OCI-LY7 (cell line): ENCODE data around the gene SMPD3. TPM values are rescaled to one million over a fixed set of nuclear protein-coding genes. Genes with fewer than 3 reads are reported as not detected.

Experiments
- BruUV-seq: library from RNA; stranded (reverse); fragments of 400-500 nt; replicated peaks from 2 replicates; lab custom pipeline; 2021; lab: Mats Ljungman, UMichigan
- CTCF ChIA-PET: fragments of 300-600 bp; sonication (Branson Sonifier 250); formaldehyde crosslinking; loops from one replicate; lab custom pipeline; 2022; ENCODE audit warnings: antibody characterized with exemption; ENCODE audit not compliant: unreplicated experiment; lab: Charles Lee
- POLR2A ChIA-PET: fragments of 300-600 bp; sonication (Branson Sonifier 250); formaldehyde crosslinking; loops from one replicate; lab custom pipeline; 2022; ENCODE audit warnings: antibody characterized with exemption; lab: Charles Lee
- DNase-seq: peaks from one replicate; pipeline ENCODE4 v3.0.0-alpha.2; 2015; ENCODE audit warnings: low spot score
- H2AFZ ChIP-seq: fragments of 200-600 bp; sonication (generic), shearing (Covaris generic); 2 replicates; pipeline ENCODE4 v1.6.1; 2014; ENCODE audit warnings: mild to moderate bottlenecking, antibody characterized with exemption, low read length, moderate library complexity
- H3K27ac ChIP-seq: fragments of 200-600 bp; sonication (generic); 2 replicates; pipeline ENCODE4 v1.5.1; 2014; ENCODE audit warnings: mixed run types, low read depth, mild to moderate bottlenecking, moderate library complexity, low read length, inconsistent platforms; ENCODE audit not compliant: poor library complexity, severe bottlenecking
- H3K36me3 ChIP-seq: fragments of 200-600 bp; sonication (generic); 2 replicates; pipeline ENCODE4 v1.6.1; 2014; ENCODE audit warnings: mild to moderate bottlenecking, antibody characterized with exemption, low read length, moderate library complexity, mixed read lengths; ENCODE audit not compliant: insufficient read depth
- H3K4me1 ChIP-seq: fragments of 200-600 bp; sonication (generic); 2 replicates; pipeline ENCODE4 v1.5.1; 2014; ENCODE audit warnings: mild to moderate bottlenecking, low read length; ENCODE audit not compliant: insufficient read depth, poor library complexity, severe bottlenecking
- H3K4me2 ChIP-seq: fragments of 200-600 bp; sonication (generic); 2 replicates; pipeline ENCODE4 v1.6.1; 2014; ENCODE audit warnings: mild to moderate bottlenecking, low read length
- H3K4me3 ChIP-seq: fragments of 200-600 bp; sonication (generic); 2 replicates; pipeline ENCODE4 v1.5.1; 2014; ENCODE audit warnings: mild to moderate bottlenecking, low read depth, low read length; ENCODE audit not compliant: poor library complexity, severe bottlenecking
- H3K79me2 ChIP-seq: fragments of 200-600 bp; sonication (generic); 2 replicates; pipeline ENCODE4 v1.6.1; 2016; ENCODE audit warnings: low read depth, mild to moderate bottlenecking, low read length, moderate library complexity, mixed read lengths; ENCODE audit not compliant: insufficient read depth
- H3K9me2 ChIP-seq: fragments of 200-600 bp; sonication (generic); 2 replicates; pipeline ENCODE4 v1.6.1; 2016; ENCODE audit warnings: mild to moderate bottlenecking, low read length, mixed read lengths; ENCODE audit not compliant: insufficient read depth
- H3K9me3 ChIP-seq: fragments of 200-600 bp; sonication (generic); 2 replicates; pipeline ENCODE4 v1.6.1; 2014; ENCODE audit warnings: mild to moderate bottlenecking, mixed run types, low read length, mixed read lengths
- H4K20me1 ChIP-seq: fragments of 200-600 bp; sonication (generic); 2 replicates; pipeline ENCODE4 v1.6.1; 2014; ENCODE audit warnings: mild to moderate bottlenecking, antibody characterized with exemption, low read length, moderate library complexity, mixed read lengths; ENCODE audit not compliant: insufficient read depth
- EZH2phosphoT487 ChIP-seq: fragments of 200-600 bp; sonication (generic); IDR thresholded peaks from 2 replicates; pipeline ENCODE4 v1.6.1; 2018; ENCODE audit warnings: low read depth, borderline replicate concordance, mild to moderate bottlenecking, mixed run types, antibody characterized with exemption, low read length, moderate library complexity, mixed read lengths
- intact Hi-C: fragments of 100-400 bp; cut with micrococcal nuclease; formaldehyde crosslinking; loops from one replicate; pipeline ENCODE4 v1.10.0; 2022; ENCODE audit not compliant: unreplicated experiment
- small RNA-seq: library from RNA; depleted of rRNA; stranded (forward); fragments of <200 nt; gene quantifications from one replicate; pipeline ENCODE3, GENCODE V24; 2014
- total RNA-seq, 2 experiments: library from RNA; depleted of rRNA in 1 of 2; stranded (reverse); fragments of >200 nt in 1 of 2; shearing (Covaris generic) in 1 of 2; gene quantifications; 2 replicates each; pipeline ENCODE4 v1.2.3, GENCODE V29; 2014 to 2022
- TF ChIP-seq, protein P1 (sequence below): fragments of 200-600 bp; sonication (generic); conservative IDR thresholded peaks from 2 replicates; pipeline ENCODE4 v1.5.1; 2014; ENCODE audit warnings: mild to moderate bottlenecking, antibody characterized with exemption, low read length, moderate library complexity, mixed read lengths

SMPD3 gene
- total RNA-seq, 2 experiments from 2014 or later, result 0.16 to 0.51 TPM

DNA sequence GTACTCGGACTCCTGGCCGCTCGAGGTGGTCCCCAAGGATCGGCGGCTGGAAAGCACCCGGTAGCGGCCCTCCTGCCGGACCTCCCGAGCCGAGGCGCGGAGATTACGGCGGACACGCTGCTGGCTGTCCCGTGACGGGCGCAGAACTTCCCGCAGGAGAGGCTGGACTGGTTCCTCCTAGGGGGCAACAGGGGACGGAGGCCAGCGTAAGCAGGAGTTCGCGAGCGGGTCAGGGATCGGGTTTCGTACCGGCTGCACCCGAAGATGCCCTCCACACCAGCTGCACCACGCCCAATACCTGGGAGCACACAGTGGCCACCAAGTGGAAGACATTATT, 137.9 kb downstream of the SMPD3 start:
- H3K4me1 ChIP-seq, result peaks cover 28% of the 10 kb centered on the region

GRCh38 chr16:68309799-68310198, 138.5 kb downstream of the SMPD3 start:
- Histone ChIP-seq H4K20me1 (peaks cover 5% of the 10 kb centered on the region), H3K4me3 (peak overlapping the region; percentile 94), H3K36me3 (peaks cover 63% of the 10 kb centered on the region), H3K4me1 (peaks cover 28% of the 10 kb centered on the region), H3K27ac (peak overlapping the region; percentile 66), H3K9me2 (no peaks in the 10 kb centered on the region), H3K79me2 (peaks cover 72% of the 10 kb centered on the region), H3K9me3 (no peaks in the 10 kb centered on the region), H2AFZ (no peak overlapping the region), H3K4me2 (peak overlapping the region; percentile 68)
- CTCF ChIA-PET, result no interaction called here
- peak; percentile 38 for DNase-seq
- BruUV-seq, result no TSS peak
- POLR2A ChIA-PET, result no interaction called here
- no peak for TF ChIP-seq EZH2phosphoT487
- TF ChIP-seq, protein P1, sequence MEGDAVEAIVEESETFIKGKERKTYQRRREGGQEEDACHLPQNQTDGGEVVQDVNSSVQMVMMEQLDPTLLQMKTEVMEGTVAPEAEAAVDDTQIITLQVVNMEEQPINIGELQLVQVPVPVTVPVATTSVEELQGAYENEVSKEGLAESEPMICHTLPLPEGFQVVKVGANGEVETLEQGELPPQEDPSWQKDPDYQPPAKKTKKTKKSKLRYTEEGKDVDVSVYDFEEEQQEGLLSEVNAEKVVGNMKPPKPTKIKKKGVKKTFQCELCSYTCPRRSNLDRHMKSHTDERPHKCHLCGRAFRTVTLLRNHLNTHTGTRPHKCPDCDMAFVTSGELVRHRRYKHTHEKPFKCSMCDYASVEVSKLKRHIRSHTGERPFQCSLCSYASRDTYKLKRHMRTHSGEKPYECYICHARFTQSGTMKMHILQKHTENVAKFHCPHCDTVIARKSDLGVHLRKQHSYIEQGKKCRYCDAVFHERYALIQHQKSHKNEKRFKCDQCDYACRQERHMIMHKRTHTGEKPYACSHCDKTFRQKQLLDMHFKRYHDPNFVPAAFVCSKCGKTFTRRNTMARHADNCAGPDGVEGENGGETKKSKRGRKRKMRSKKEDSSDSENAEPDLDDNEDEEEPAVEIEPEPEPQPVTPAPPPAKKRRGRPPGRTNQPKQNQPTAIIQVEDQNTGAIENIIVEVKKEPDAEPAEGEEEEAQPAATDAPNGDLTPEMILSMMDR, result no peak
- intact Hi-C loops, result loop anchor here (1.0 kb wide), 2 partner anchors 24 to 45 kb away; partner anchors contain the start of gene SLC7A6

More for the DNA sequence above, 137.9 kb downstream of the SMPD3 start:
- peak overlapping the region; percentile 68 for H3K4me2 ChIP-seq
- TF ChIP-seq, protein P1, result no peak
- no peak for TF ChIP-seq EZH2phosphoT487
- peak overlapping the region; percentile 66 for H3K27ac ChIP-seq
- H3K9me3 ChIP-seq, result no peaks in the 10 kb centered on the region
- peak overlapping the region; percentile 94 for H3K4me3 ChIP-seq
- ChIA-PET CTCF (interaction anchor here (0.6 to 0.8 kb wide), 3 partner anchors 11 to 48 kb away, joined by 3 to 4 read pairs (median 3); no protein-coding TSS in a partner anchor), POLR2A (interaction anchor here (0.5 to 2.8 kb wide), 14 partner anchors 9 to 315 kb away, joined by 3 to 19 read pairs (median 6); partner anchors contain the start of gene SLC7A6)
- peaks cover 5% of the 10 kb centered on the region for H4K20me1 ChIP-seq
- peaks cover 78% of the 10 kb centered on the region for H3K79me2 ChIP-seq
- no peak for DNase-seq
- intact Hi-C loops, result loop anchor here (1.0 kb wide), 2 partner anchors 25 to 46 kb away; partner anchors contain the start of gene SLC7A6
- no peaks in the 10 kb centered on the region for H3K9me2 ChIP-seq
- BruUV-seq, result TSS peak; percentile 62
- peaks cover 62% of the 10 kb centered on the region for H3K36me3 ChIP-seq
- peak overlapping the region; percentile 9; the same call in 1 of the 2 replicates for H2AFZ ChIP-seq

Small RNA genes lying within 50 kb of the gene (small RNA-seq; reads per million reads assigned to genes)
- gene RF00019, result not detected
- 0.16 reads per million for gene RNU4-30P

Other genes with a start within 250 kb of the SMPD3 start
- gene ESRP2, start 212.4 kb downstream of the SMPD3 start, total RNA-seq (2014; rRNA removed; shearing (Covaris generic)), result 0.08 TPM in 1 of 2 replicates, not detected in the other
- gene ESRP2, start 212.4 kb downstream of the SMPD3 start, total RNA-seq (2022), result not detected in 2 replicates
- 38.9 and 46.2 TPM in 2 replicates for gene PLA2G15, start 203.1 kb downstream of the SMPD3 start, total RNA-seq (2014; rRNA removed; shearing (Covaris generic))
- gene PLA2G15, start 203.1 kb downstream of the SMPD3 start, total RNA-seq (2022), result 27.5 and 36.8 TPM in 2 replicates
- 50.9 and 53.1 TPM in 2 replicates for gene SLC7A6, start 184.0 kb downstream of the SMPD3 start, total RNA-seq (2014; rRNA removed; shearing (Covaris generic))
- gene SLC7A6, start 184.0 kb downstream of the SMPD3 start, total RNA-seq (2022), result 79.5 and 98.8 TPM in 2 replicates
- gene SLC7A6OS, start 137.6 kb downstream of the SMPD3 start, total RNA-seq (2014; rRNA removed; shearing (Covaris generic)), result 28.6 and 35.2 TPM in 2 replicates
- gene SLC7A6OS, start 137.6 kb downstream of the SMPD3 start, total RNA-seq (2022), result 33.4 and 35.8 TPM in 2 replicates
- gene PRMT7, start 137.5 kb downstream of the SMPD3 start, total RNA-seq (2014; rRNA removed; shearing (Covaris generic)), result 75.3 and 85.1 TPM in 2 replicates
- 80.4 and 85.5 TPM in 2 replicates for gene PRMT7, start 137.5 kb downstream of the SMPD3 start, total RNA-seq (2022)
- gene ZFP90, start 90.8 kb upstream of the SMPD3 start, total RNA-seq (2014; rRNA removed; shearing (Covaris generic)), result 14.1 and 22.0 TPM in 2 replicates
- gene ZFP90, start 90.8 kb upstream of the SMPD3 start, total RNA-seq (2022), result 27.0 and 31.5 TPM in 2 replicates
- 0.06 TPM in 1 of 2 replicates, not detected in the other for gene CDH3, start 196.8 kb upstream of the SMPD3 start, total RNA-seq (2014; rRNA removed; shearing (Covaris generic))
- 0.46 TPM in 1 of 2 replicates, not detected in the other for gene CDH3, start 196.8 kb upstream of the SMPD3 start, total RNA-seq (2022)